Mammary epithelial cell (primary cell): ENCODE data around the gene SORBS1.

Source experiments
- CTCF ChIP-seq, 2 donors: IDR thresholded peaks in 1 of 2; conservative IDR thresholded peaks in 1 of 2; 2 replicates each; pipeline ENCODE4 v1.5.1; 2011 to 2012; ENCODE audit warnings: inconsistent platforms in 2 of 2, low read length in 2 of 2, mild to moderate bottlenecking in 2 of 2, control low read depth in 1 of 2, low read depth in 1 of 2; ENCODE audit not compliant: insufficient read depth in 1 of 2; ENCODE audit errors: extremely low read depth in 1 of 2
- EZH2 ChIP-seq: IDR thresholded peaks from 2 replicates; pipeline ENCODE4 v1.6.1; 2012; ENCODE audit warnings: low read length, inconsistent platforms, borderline replicate concordance

- TF ChIP-seq EZH2, result no peak
- TF ChIP-seq CTCF (conservative IDR thresholded peaks at IDR 0.05 in 1 of 2, IDR thresholded peaks at IDR 0.05 in 1 of 2; ENCODE audit: extremely low read depth in 1 of 2, insufficient read depth in 1 of 2, low read depth in 1 of 2, low read length in 2 of 2), result no peak
Observed at GRCh38 chr10:95388109-95388471, 173.1 kb downstream of the SORBS1 start.
